Measurements from ENCODE around the gene SYT14.

DNA sequence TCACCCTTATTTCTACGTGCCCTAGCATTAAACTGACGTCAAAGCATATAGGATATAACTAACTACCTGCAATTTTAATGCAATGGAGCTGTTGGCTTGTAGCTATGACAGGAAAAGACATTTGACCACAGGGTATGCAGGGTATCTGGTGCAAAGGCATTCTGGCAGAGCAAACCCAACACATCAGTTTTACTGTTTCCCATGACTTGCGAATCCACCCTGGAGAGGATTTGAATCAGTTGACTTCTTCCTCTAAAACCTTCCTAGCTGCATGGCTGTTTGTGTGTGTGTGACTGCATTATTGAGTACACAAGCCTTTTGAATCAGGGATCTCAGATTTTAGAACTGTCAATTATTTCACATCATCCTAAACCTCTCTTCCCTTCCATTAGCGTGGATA is 41.7 kb upstream of the SYT14 start:
- no peak for TF ChIP-seq FOXA1 (IDR thresholded peaks at IDR 0.05)
- TF ChIP-seq SP1 (IDR thresholded peaks at IDR 0.05): no peak
- no peak for TF ChIP-seq HDGF (IDR thresholded peaks at IDR 0.05; ENCODE audit: borderline replicate concordance)
- no peak for TF ChIP-seq SUZ12 (IDR thresholded peaks at IDR 0.05)
- no peak for TF ChIP-seq FOXM1 (IDR thresholded peaks at IDR 0.05; ENCODE audit: borderline replicate concordance)
- TF ChIP-seq, protein P1, sequence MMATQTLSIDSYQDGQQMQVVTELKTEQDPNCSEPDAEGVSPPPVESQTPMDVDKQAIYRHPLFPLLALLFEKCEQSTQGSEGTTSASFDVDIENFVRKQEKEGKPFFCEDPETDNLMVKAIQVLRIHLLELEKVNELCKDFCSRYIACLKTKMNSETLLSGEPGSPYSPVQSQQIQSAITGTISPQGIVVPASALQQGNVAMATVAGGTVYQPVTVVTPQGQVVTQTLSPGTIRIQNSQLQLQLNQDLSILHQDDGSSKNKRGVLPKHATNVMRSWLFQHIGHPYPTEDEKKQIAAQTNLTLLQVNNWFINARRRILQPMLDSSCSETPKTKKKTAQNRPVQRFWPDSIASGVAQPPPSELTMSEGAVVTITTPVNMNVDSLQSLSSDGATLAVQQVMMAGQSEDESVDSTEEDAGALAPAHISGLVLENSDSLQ (IDR thresholded peaks at IDR 0.05): no peak

All from HEK293T (cell line).